Adipocyte (in vitro differentiated cells): ENCODE measurements around the gene HPCAL1.

Source experiments
- DNase-seq: peaks from one replicate; pipeline ENCODE4 v3.0.0-alpha.2; 2015; ENCODE audit warnings: low read depth
- H3K27me3 ChIP-seq: replicated peaks from 2 replicates; pipeline ENCODE4 v1.7.0; 2013; ENCODE audit warnings: mild to moderate bottlenecking, low read length, moderate library complexity; ENCODE audit not compliant: control insufficient read depth, insufficient read depth
- H3K36me3 ChIP-seq: 2 replicates; pipeline ENCODE4 v1.7.0; 2013; ENCODE audit warnings: low read length, mild to moderate bottlenecking, moderate library complexity; ENCODE audit not compliant: control insufficient read depth, insufficient read depth, severe bottlenecking
- H3K4me1 ChIP-seq: 2 replicates; pipeline ENCODE4 v1.7.0; 2013; ENCODE audit warnings: mild to moderate bottlenecking, low read length, moderate library complexity; ENCODE audit not compliant: control insufficient read depth, insufficient read depth
- H3K4me3 ChIP-seq: 2 replicates; pipeline ENCODE4 v1.7.0; 2013; ENCODE audit warnings: mild to moderate bottlenecking, low read length, moderate library complexity
- H3K9ac ChIP-seq: 2 replicates; pipeline ENCODE4 v1.7.0; 2013; ENCODE audit warnings: mild to moderate bottlenecking, low read length, moderate library complexity
- H3K9me3 ChIP-seq: 2 replicates; pipeline ENCODE4 v1.7.0; 2013; ENCODE audit warnings: mild to moderate bottlenecking, low read length, moderate library complexity; ENCODE audit not compliant: control insufficient read depth

The HPCAL1 gene

DNA sequence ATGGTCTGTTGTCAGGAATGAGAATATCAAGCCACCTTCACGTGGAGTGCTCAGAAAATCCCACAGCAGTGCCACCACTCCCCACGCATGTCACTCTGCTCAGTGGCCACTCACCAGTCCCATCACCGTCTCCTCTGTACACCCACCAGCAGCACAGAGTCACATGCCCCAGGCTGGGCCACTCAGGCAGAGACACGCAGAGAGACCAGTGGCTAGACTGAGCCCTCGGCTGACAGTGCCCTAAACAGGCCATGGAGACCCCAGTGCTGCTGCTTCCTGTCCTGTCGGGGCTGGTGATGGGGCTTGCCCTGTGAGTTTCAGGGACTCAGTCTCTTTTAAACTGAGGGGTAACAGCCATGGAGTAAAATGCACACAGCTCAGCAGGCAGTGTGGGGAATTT is 119.5 kb downstream of the HPCAL1 start:
- Histone ChIP-seq H3K27me3 (no peaks in the 10 kb centered on the region), H3K9me3 (no peaks in the 10 kb centered on the region), H3K4me3 (no peak overlapping the region), H3K9ac (no peak overlapping the region), H3K36me3 (no peaks in the 10 kb centered on the region), H3K4me1 (peaks cover 1% of the 10 kb centered on the region)
- no peak for DNase-seq

DNA sequence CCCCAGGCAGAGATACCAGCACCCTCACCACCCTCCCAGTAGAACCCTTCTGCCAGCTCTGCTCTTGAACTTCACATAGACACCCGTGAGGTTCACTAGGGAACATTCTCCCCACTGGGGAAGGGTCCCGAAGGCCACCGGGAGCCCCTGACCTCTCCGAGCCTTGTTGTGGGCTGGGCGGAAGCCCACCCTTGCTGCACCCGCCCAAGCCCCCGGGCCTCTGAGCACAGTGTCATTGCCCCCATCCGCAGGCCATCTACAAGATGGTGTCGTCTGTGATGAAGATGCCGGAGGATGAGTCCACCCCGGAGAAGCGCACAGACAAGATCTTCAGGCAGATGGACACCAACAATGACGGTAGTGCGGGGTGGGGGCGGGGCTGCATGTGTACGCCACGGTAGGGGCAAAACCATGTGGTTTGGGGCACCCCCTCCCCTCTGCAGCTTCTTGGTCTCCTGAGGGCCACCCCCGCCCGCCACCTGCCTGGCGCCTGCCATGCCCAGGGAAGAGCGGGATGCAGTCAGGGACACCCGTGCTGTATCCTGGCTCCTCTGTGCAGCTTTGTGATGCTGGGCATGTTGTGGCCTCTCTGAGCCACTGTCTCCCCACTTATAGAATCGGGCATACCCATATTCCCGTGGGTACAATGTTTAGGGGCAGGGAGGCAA is 120.2 kb downstream of the HPCAL1 start:
- H3K27me3 ChIP-seq = no peaks in the 10 kb centered on the region
- no peak overlapping the region for H3K9ac ChIP-seq
- peaks cover 7% of the 10 kb centered on the region for H3K4me1 ChIP-seq
- H3K9me3 ChIP-seq = no peaks in the 10 kb centered on the region
- H3K4me3 ChIP-seq = no peak overlapping the region
- DNase-seq = no peak
- no peaks in the 10 kb centered on the region for H3K36me3 ChIP-seq

DNA sequence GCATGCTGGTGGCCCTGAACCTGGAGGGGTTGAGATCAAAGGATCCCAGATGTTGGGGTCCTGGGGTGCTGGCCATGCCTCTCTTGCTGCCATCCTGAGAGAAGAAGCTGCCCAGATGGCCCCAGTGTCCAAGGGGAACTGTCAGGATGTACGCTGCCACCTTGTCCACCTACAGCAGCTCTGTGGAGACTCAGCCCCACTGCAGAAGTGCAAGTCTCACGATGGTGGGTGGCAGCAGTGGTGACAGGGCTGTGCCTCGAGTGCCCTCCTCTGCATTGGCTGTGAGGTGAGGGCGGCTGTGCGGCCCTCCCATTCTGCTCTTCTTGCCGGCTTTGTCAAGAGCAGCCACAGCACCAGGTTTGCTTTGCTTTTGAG is 120.7 kb downstream of the HPCAL1 start:
- H3K4me1 ChIP-seq = peaks cover 7% of the 10 kb centered on the region
- H3K36me3 ChIP-seq = no peaks in the 10 kb centered on the region
- H3K4me3 ChIP-seq = no peak overlapping the region
- H3K27me3 ChIP-seq = no peaks in the 10 kb centered on the region
- no peaks in the 10 kb centered on the region for H3K9me3 ChIP-seq
- H3K9ac ChIP-seq = no peak overlapping the region
- DNase-seq = no peak

DNA sequence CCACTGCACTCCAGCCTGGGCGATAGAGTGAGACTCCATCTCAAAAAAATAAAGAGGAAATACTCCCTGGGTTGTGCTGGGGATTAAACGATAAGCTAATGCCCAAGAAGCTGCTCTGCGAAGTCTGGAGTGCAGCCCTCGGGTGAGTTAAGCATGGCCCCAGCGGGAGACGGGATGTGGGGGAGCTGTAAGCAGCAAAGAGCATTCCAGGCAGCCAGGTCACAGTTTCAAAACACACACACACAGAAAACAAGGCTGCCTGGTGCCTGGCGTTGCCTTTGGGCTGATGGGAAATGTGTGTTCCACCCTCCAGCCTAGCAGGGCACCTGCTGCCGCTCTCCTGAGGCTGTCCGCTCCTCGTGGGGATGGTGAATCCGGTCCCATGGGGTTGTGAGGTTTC is 121.3 kb downstream of the HPCAL1 start:
- Histone ChIP-seq H3K4me1 (peaks cover 7% of the 10 kb centered on the region), H3K36me3 (no peaks in the 10 kb centered on the region), H3K4me3 (no peak overlapping the region), H3K9me3 (no peaks in the 10 kb centered on the region), H3K27me3 (no peaks in the 10 kb centered on the region), H3K9ac (no peak overlapping the region)
- DNase-seq = no peak

DNA sequence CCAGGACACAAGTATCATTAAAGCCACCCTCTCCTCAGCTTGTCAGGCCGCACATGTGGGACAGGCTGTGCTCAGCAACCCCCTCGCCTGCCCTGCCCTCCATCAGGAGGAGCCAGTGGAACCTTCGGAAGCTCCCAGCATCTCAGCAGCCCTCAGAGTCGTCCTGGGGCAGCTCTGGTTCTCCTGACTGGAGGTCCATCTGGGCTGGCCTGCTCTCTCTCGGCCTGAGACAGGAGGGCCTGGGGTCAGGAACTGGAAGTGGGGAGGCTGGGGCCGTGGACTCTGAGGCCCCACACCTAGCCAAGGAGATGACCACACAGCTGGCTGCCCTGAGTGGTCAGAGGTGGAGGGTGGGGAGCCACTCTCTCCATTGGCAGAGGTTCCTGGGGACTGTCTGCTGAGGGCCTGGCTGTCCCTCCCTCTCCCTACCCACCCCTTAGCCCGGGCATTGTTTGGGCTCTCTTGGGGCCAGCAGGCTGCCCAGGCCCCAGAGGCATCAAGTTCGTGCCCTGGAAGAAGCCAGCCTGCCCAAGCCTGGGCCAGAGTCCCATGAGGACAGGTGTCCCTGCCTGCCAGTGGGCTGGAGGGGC is 122.3 kb downstream of the HPCAL1 start:
- Histone ChIP-seq H3K36me3 (no peaks in the 10 kb centered on the region), H3K9me3 (no peaks in the 10 kb centered on the region), H3K27me3 (no peaks in the 10 kb centered on the region), H3K4me3 (no peak overlapping the region), H3K4me1 (peaks cover 7% of the 10 kb centered on the region), H3K9ac (no peak overlapping the region)
- no peak for DNase-seq

DNA sequence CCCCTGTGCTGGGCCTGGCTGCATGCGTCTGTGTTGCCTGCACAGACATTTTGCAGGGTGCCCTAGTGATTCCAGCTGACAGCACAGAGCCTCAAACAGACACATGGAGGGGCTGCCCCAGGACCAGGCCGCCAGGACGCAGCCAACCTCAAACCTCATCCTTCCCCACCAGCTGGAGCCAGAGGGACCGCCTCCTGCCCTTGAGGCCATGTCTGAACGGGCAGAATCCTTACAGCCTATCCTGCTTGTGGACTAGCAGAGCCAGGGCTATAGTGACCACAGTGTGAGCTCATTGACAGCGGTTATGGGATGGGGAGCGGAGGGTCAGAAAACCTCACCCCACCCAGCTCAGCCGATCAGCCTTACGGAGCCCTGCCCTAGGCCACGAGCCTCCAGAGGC is 123.0 kb downstream of the HPCAL1 start:
- peaks cover 7% of the 10 kb centered on the region for H3K4me1 ChIP-seq
- no peak overlapping the region for H3K4me3 ChIP-seq
- no peaks in the 10 kb centered on the region for H3K27me3 ChIP-seq
- H3K36me3 ChIP-seq = no peaks in the 10 kb centered on the region
- H3K9me3 ChIP-seq = no peaks in the 10 kb centered on the region
- DNase-seq = no peak
- H3K9ac ChIP-seq = no peak overlapping the region

DNA sequence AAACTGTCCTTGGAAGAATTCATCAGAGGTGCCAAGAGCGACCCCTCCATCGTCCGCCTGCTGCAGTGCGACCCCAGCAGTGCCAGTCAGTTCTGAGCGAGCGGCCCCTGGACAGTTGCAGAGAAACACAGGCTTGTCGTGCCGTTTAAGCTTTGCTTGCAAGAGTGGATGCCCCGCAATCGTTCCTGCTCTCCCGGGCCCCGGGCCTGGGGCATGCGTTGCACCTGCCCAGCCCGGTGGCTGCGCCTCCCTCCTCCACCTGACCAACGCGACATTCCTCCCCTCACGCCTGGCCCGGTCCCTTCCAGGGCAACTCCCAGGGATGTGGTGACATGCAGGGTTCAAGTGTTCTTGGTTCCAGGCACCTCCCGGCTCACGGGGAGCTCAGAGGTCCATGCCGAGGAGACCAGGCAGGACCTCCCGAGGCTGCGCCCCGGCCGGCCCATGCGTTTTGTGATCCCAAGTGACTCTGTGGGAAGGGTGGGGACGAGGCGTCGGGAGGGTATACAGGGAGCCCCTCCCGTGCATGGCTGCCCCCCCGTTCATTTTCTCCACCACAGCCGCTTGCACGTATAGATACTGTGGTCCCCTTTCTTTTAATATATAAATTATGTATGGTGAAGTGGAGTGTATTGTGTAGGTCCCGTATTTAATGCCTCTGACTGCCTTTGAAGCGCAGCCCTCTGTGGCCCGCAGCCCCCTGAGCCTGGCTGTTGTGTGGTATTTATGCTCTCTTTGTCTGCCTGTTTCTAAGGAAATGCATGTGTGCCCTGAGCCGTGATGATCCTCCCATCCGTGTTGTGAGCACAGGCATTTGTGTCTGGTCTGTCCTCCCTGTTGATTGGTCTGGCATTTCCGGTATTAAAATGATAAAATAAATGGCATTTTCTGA is 124.3 kb downstream of the HPCAL1 start:
- DNase-seq = no peak
- peaks cover 7% of the 10 kb centered on the region for H3K4me1 ChIP-seq
- H3K9me3 ChIP-seq = no peaks in the 10 kb centered on the region

DNA sequence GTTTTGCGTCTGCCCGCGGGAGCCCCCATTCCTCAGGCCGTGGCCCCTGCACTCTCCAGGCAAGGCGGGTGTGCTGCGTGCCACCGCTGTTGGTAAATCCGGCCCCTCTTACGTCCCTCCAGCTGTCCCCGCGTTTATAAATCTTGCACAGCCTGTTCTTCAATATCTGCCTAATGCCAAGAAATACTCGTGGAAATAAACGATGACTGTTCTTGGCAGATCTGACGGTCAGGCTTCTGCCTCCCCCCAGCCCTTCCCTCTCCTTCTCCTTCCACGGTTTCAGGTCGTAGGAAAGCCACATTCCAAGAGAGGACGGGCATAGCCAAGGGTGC is 124.9 kb downstream of the HPCAL1 start:
- DNase-seq = no peak
- Histone ChIP-seq H3K4me3 (peak overlapping the region; percentile 44), H3K36me3 (no peaks in the 10 kb centered on the region), H3K9ac (no peak overlapping the region), H3K27me3 (peaks cover 13% of the 10 kb centered on the region), H3K9me3 (no peaks in the 10 kb centered on the region), H3K4me1 (peaks cover 7% of the 10 kb centered on the region)

More for the DNA sequence above, 124.3 kb downstream of the HPCAL1 start:
- no peaks in the 10 kb centered on the region for H3K36me3 ChIP-seq
- no peak overlapping the region for H3K9ac ChIP-seq
- peak overlapping the region; percentile 44 for H3K4me3 ChIP-seq
- peaks cover 12% of the 10 kb centered on the region for H3K27me3 ChIP-seq

DNA sequence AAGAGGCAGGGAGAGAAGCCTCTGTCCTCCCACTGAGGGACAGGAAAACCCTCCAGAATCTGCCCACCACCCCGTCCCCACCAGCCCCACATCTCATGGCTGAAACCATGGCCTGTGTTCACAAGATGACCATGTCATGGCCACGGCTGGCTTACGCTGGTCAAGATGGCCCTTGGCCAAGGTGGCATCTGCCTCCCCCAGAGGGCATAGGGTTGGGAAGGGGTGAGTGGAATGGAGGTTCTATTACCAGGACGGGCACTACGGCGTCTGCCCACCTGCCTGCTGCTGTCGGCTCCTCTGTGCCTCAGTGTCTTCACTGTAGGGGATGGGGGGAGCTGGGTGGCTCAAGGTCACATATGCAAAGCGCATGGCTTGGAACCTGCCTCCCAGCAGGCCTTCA is 125.7 kb downstream of the HPCAL1 start:
- Histone ChIP-seq H3K36me3 (no peaks in the 10 kb centered on the region), H3K4me1 (peaks cover 7% of the 10 kb centered on the region), H3K9me3 (no peaks in the 10 kb centered on the region), H3K9ac (no peak overlapping the region), H3K27me3 (peaks cover 17% of the 10 kb centered on the region), H3K4me3 (no peak overlapping the region)
- DNase-seq = no peak

DNA sequence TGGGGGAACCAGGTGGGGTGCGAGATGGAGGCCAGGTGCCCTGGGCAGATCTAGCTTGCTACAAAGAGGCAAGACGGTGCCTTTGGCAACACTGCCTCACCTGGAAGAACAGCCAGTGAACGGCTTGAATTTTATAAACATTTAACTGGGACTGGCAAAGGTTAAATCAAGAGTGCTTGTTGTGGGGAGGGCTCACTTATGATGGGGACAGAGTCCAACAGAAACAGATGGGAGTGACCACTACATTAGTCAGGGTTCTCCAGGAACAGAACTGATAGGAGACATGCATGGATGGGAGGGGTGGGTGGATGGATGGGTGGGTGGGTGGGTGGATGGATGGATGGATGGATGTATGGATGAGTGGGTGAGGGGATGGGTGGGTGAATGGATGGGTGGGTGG is 126.2 kb downstream of the HPCAL1 start:
- DNase-seq = no peak
- H3K9ac ChIP-seq = no peak overlapping the region
- H3K36me3 ChIP-seq = no peaks in the 10 kb centered on the region
- no peak overlapping the region for H3K4me3 ChIP-seq
- peaks cover 7% of the 10 kb centered on the region for H3K4me1 ChIP-seq
- peaks cover 17% of the 10 kb centered on the region for H3K27me3 ChIP-seq
- no peaks in the 10 kb centered on the region for H3K9me3 ChIP-seq

DNA sequence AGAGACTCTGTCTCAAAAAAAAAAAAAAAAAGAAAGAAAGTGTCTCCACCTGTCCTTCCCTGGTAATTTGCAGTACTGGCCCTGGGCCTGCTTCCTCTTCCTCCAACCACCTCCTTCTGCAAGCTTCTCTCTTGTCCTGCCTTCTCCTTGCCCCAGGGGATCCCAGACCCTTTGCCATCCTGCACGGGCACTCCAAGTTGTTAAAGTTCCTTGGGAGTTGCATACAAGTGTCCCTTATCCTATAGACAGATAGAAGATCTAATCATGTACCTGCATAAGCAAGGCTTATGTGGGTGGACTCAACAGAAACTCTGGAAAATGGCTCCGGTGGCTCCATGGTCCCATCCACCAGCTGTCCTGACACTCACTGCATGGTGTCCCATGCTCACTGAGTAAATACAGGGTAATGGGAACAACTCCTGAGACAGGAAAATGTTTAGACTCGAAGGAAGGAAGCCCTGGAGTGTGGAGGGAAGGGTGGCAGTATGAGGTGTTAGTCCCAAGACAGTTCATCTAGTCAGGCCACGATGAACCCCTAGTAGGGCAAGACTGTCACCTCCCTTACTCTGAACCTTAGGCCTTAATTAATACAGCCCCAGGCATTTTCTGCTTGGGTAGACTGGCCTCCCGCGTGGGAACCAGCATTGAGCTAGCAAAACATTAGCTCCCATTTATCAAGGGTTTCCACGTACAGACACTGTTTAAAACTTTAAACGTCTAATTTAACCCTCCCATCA is 128.3 kb downstream of the HPCAL1 start:
- Histone ChIP-seq H3K9ac (no peak overlapping the region), H3K36me3 (no peaks in the 10 kb centered on the region), H3K9me3 (no peaks in the 10 kb centered on the region), H3K4me3 (no peak overlapping the region), H3K4me1 (peaks cover 7% of the 10 kb centered on the region), H3K27me3 (peaks cover 17% of the 10 kb centered on the region)
- no peak for DNase-seq
